Adrenal gland (tissue), 5 donors: ENCODE results near the gene DNAJC12.

ENCODE experiments used
- POLR2A ChIP-seq, 2 donors: fragments of 450-650 bp; IDR thresholded peaks; one replicate each; pipeline ENCODE4 v1.6.1; 2017; ENCODE audit warnings: antibody characterized with exemption in 2 of 2, mild to moderate bottlenecking in 2 of 2, moderate library complexity in 1 of 2
- TF ChIP-seq, protein P1 (sequence below), 6 experiments: fragments of 450-650 bp in 4 of 6; fragments of 200-600 bp in 2 of 6; sonication (generic) in 1 of 6; IDR thresholded peaks; 1 replicate in 5 of 6; 2 replicates in 1 of 6; pipeline versions ENCODE4 v1.5.1 to v1.8.0; 2016 to 2021; ENCODE audit warnings: antibody characterized with exemption in 6 of 6, mild to moderate bottlenecking in 2 of 6, moderate library complexity in 1 of 6
- donor health status: DM: no; HTN: no; CAD: no.

DNA sequence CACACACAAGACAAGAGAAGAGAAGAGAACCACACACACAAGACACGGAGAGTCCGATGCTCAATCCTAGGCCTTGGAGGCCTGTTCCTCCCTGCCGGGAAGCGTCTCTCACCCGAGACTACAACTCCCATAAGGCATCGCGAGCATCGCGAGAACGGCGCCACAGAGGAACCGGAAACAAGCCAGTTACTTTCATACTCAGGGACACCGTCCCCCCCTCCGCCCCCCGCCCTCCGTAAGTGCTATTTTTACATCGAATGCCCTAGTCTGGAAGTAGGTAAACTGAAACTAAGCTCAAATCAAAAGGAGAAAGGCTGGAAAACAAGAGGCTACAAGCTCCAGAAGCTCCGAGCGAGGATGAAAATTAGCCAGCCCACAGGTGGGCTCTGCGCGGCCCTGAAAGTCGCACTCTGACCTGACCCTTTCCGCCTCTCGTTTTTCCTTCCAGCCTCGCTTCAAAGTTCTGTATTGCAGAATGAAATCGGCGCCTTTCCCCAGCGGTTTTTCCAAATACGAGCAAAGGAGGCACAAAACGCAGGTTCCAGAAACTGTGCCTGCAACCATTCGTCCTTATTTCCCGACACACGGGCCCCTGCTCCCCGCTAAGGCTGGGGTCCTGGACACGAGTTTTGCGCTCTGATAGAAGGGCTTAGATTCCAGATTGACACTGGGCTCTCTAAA, 11.5 kb upstream of the DNAJC12 start:
- TF ChIP-seq, protein P1, sequence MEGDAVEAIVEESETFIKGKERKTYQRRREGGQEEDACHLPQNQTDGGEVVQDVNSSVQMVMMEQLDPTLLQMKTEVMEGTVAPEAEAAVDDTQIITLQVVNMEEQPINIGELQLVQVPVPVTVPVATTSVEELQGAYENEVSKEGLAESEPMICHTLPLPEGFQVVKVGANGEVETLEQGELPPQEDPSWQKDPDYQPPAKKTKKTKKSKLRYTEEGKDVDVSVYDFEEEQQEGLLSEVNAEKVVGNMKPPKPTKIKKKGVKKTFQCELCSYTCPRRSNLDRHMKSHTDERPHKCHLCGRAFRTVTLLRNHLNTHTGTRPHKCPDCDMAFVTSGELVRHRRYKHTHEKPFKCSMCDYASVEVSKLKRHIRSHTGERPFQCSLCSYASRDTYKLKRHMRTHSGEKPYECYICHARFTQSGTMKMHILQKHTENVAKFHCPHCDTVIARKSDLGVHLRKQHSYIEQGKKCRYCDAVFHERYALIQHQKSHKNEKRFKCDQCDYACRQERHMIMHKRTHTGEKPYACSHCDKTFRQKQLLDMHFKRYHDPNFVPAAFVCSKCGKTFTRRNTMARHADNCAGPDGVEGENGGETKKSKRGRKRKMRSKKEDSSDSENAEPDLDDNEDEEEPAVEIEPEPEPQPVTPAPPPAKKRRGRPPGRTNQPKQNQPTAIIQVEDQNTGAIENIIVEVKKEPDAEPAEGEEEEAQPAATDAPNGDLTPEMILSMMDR (IDR thresholded peaks at IDR 0.05) = peak in 4 of 6 experiments; percentile 15 to 40 (median 30)
- peak; percentile 53 to 76 for TF ChIP-seq POLR2A (IDR thresholded peaks at IDR 0.05)
